Measurements from ENCODE around the gene IL20RB. TPM values are rescaled to one million over a fixed set of nuclear protein-coding genes. Genes with fewer than 3 reads are reported as not detected.
"Not testable (repeated sequence)": the region's sequence is repeated elsewhere in the genome, so short reads cannot be mapped to it uniquely, and the experiment has no call there.

Gene IL20RB
- total RNA-seq, 2 donors from 2014 or later: 3.2 to 4.2 TPM

DNA sequence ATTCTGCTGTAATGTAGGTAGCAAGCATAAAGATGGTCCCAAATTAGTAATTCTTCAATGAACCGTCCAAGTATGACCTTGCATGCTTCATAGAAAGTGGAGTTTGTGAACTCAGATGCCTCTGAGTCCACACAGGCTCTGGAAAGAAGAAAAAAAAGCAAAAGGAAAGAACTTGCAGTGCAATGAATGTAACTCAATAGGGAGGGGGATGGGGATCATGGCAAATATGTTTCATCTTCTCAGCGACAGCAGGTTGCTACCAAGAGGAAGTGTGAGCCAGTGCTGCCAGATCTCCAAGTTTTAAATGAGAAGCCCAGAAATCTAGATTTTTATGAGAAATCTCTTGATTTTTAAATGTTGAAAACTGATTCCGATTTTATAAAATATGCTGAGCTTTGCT lies 50.3 kb downstream of the IL20RB start:
- no peaks in the 10 kb centered on the region for H3K36me3 Mint-ChIP-seq (ENCODE audit: low read depth)
- H3K27me3 Mint-ChIP-seq: peaks cover 7% of the 10 kb centered on the region
- no peak overlapping the region for H3K4me3 Mint-ChIP-seq
- ATAC-seq (no peak), DNase-seq (no peak)
- H3K27ac Mint-ChIP-seq: no peak overlapping the region
- no peaks in the 10 kb centered on the region for H3K9me3 ChIP-seq (ENCODE audit: control insufficient read depth, low read length, poor library complexity, severe bottlenecking)
- peaks cover 3% of the 10 kb centered on the region for H3K4me1 Mint-ChIP-seq

DNA sequence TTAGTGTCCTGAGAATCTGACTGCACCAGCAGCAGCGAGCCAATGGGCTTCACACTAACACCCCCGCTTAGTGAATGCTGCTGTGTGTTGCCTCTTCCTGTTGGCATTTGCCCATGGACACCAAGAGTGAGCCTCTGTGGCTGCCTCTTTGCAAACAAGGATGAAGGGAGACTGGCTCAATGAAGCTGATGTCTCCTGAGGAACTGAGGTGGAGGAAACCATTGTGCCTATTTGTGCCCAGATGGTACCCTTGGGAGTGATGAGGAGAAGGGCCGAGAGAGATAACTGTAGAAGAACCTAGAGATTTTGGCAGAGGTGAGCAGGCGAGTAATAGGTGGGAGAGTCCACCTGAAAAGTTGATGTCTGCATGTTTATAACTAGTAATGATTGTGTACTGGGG lies 51.2 kb downstream of the IL20RB start:
- Mint-ChIP-seq H3K36me3 (ENCODE audit: low read depth) (no peaks in the 10 kb centered on the region), H3K27me3 (peaks cover 11% of the 10 kb centered on the region), H3K4me3 (no peak overlapping the region), H3K27ac (no peak overlapping the region), H3K4me1 (peaks cover 6% of the 10 kb centered on the region)
- DNase-seq (no peak), ATAC-seq (no peak)
- H3K9me3 ChIP-seq (ENCODE audit: control insufficient read depth, low read length, poor library complexity, severe bottlenecking): no peaks in the 10 kb centered on the region

DNA sequence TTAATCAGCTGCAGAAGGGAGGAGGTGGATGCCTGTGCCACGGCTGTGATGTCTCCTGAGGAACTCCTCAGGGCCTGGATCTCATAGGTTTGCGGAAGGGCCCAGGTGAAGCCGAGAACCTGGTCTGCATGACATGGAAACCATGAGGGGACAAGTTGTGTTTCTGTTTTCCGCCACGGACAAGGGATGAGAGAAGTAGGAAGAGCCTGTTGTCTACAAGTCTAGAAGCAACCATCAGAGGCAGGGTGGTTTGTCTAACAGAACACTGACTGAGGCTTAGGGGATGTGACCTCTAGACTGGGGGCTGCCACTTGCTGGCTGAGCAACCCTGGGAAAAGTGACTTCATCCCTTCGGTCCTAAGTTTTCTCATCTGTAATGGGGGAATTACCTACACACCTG lies 52.4 kb downstream of the IL20RB start:
- Mint-ChIP-seq H3K27me3 (peaks cover 11% of the 10 kb centered on the region), H3K27ac (no peak overlapping the region), H3K4me3 (no peak overlapping the region), H3K36me3 (ENCODE audit: low read depth) (no peaks in the 10 kb centered on the region), H3K4me1 (peaks cover 10% of the 10 kb centered on the region)
- H3K9me3 ChIP-seq (ENCODE audit: control insufficient read depth, low read length, poor library complexity, severe bottlenecking): no peaks in the 10 kb centered on the region
- ATAC-seq: no peak
- no peak for DNase-seq

DNA sequence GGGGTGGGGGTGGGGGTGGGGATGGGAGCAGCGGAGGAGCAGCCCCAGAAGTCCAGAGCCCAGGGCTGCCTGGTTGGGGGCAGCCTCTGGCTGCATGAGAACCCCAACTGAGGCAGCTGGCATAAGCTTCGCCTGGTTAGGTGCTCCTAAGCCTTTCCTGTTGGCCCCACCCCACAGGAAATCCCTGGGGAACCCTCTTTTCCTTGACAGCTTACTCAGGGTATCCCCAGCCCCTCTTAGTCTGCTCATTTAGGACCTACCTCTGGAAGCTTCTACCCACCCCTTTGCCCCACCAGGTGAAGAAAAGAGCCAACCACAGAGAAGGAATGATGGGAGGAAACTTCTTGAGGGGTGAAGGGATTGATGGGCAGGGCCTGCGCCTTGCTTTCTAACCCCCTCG lies 53.4 kb downstream of the IL20RB start:
- Mint-ChIP-seq H3K27me3 (peaks cover 11% of the 10 kb centered on the region), H3K4me3 (no peak overlapping the region), H3K36me3 (ENCODE audit: low read depth) (no peaks in the 10 kb centered on the region), H3K27ac (peak overlapping the region; percentile 27), H3K4me1 (peaks cover 10% of the 10 kb centered on the region)
- H3K9me3 ChIP-seq (ENCODE audit: control insufficient read depth, low read length, poor library complexity, severe bottlenecking): no peaks in the 10 kb centered on the region
- ATAC-seq (no peak), DNase-seq (no peak)

DNA sequence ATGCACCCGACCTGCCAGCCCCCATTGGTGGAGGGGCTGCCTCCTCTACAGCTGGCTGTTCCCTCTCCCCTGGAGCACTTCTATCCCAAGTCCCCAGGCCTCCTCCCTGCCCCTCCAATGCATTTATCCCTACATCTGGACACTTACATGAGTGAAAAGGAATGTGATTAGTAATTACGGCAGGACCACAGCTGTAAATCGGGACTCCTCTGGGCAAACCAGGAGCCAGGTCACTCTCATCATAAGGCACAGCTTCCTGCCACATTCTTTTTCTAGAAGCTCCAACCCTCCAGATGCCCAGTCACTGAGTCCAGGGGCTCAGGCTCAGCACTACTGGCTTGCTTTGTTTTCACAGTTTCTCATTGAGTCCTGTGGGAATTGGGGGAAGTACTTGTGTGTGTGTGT lies 54.3 kb downstream of the IL20RB start:
- no peaks in the 10 kb centered on the region for H3K9me3 ChIP-seq (ENCODE audit: control insufficient read depth, low read length, poor library complexity, severe bottlenecking)
- Mint-ChIP-seq H3K4me3 (no peak overlapping the region), H3K27ac (peak overlapping the region; percentile 27), H3K27me3 (peaks cover 11% of the 10 kb centered on the region), H3K4me1 (peaks cover 10% of the 10 kb centered on the region), H3K36me3 (ENCODE audit: low read depth) (no peaks in the 10 kb centered on the region)
- no peak for DNase-seq
- no peak for ATAC-seq

DNA sequence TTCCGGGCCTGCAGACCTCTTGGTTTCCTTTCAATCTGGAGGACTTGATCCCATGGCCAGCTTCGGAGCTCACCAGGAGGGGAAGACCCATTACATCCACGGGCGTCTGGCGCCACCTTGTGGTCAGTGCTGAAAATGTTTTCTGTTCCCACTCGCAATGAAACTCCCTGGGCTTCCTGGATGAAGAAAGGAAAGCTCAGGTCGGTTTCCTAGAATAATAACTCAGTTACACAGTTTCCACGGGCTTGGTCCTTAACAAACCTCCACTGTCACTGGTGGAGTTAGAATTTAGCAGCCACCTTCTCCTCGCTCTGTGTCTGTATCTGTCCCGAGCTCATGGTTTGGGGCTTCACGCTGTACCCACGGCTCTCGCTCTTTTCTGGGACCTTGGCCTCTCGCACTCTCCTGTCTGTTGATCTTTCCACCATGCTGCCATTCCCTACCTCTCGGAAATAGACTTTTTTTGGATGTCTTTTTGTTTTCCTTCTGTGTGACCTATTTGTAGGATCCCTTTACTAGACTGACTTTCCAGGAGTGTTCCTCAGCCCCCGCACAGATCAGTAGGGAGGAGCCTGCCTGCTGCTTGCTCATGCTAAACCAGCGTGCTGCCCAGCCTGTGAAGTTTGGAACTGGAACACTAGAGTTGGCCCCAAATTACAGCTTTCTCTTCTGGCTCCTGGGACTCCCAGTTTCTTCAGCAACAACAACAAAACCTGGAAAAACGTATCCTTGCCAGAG lies 56.3 kb downstream of the IL20RB start:
- H3K27me3 Mint-ChIP-seq: peaks cover 7% of the 10 kb centered on the region
- H3K36me3 Mint-ChIP-seq (ENCODE audit: low read depth): no peaks in the 10 kb centered on the region
- H3K9me3 ChIP-seq (ENCODE audit: control insufficient read depth, low read length, poor library complexity, severe bottlenecking): no peaks in the 10 kb centered on the region
- H3K4me3 Mint-ChIP-seq: peak overlapping the region; percentile 84
- ATAC-seq: peak; percentile 91
- DNase-seq: peak; percentile 69 to 81 (median 73)
- H3K4me1 Mint-ChIP-seq: peaks cover 10% of the 10 kb centered on the region
- peak overlapping the region; percentile 83 for H3K27ac Mint-ChIP-seq

DNA sequence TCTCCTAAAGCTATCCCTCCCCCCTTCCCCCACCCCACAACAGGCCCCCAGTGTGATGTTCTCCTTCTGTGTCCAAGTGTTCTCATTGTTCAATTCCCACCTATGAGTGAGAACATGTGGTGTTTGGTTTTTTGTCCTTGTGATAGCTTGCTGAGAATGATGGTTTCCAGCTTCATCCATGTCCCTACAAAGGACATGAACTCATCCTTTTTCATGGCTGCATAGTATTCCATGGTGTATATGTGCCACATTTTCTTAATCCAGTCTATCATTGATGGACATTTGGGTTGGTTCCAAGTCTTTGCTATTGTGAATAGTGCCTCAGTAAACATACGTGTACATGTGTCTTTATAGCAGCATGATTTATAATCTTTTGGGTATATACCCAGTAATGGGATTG lies 59.5 kb downstream of the IL20RB start:
- not testable (repeated sequence) for DNase-seq; H3K4me3 Mint-ChIP-seq; ATAC-seq; H3K36me3 Mint-ChIP-seq (ENCODE audit: low read depth); H3K27ac Mint-ChIP-seq; H3K9me3 ChIP-seq (ENCODE audit: control insufficient read depth, low read length, poor library complexity, severe bottlenecking); H3K4me1 Mint-ChIP-seq
- H3K27me3 Mint-ChIP-seq: peaks cover 25% of the 10 kb centered on the region

DNA sequence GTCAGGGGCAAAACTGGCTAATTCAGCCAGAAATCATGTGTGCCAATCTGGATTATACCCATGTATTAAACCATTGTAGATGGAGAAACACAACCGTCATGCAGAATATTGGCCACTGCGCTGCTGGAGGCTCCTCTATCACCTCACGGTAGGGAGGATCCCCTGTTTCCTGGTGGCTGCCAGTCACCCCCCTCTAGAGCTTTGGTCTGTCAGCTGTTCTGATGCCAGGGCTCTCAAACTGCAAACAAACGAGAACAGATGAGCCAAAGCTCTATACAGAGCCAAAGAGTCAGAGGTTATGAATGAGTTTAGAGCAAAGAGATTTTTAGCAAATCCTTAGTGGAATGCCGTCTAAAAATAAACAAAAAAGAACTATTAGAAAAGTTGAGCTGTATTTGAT lies 62.5 kb downstream of the IL20RB start:
- Mint-ChIP-seq H3K4me3 (no peak overlapping the region), H3K36me3 (ENCODE audit: low read depth) (peaks cover 6% of the 10 kb centered on the region), H3K27ac (no peak overlapping the region), H3K27me3 (peaks cover 35% of the 10 kb centered on the region), H3K4me1 (no peaks in the 10 kb centered on the region)
- ATAC-seq (no peak), DNase-seq (no peak)
- no peaks in the 10 kb centered on the region for H3K9me3 ChIP-seq (ENCODE audit: control insufficient read depth, low read length, poor library complexity, severe bottlenecking)

DNA sequence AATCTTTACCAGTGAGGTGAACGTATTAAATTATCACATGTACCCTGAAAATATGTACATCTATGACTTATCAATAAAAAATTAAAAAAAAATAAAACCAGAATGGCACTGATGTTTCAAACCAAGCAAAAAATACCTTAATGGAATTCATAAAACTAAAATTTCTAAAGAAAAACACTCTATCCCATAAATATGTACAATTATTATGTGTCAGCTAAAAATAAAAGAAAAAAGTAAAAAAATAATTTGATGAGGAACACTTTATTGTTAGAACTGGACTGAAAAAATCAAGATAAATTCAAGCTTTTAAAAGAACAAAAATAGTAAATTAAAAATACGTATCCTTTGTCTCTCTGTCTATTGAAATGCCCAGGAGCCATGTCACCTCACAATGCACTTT lies 63.1 kb downstream of the IL20RB start:
- peaks cover 6% of the 10 kb centered on the region for H3K36me3 Mint-ChIP-seq (ENCODE audit: low read depth)
- DNase-seq (no peak), ATAC-seq (no peak)
- H3K4me1 Mint-ChIP-seq: no peaks in the 10 kb centered on the region
- H3K4me3 Mint-ChIP-seq: no peak overlapping the region
- H3K9me3 ChIP-seq (ENCODE audit: control insufficient read depth, low read length, poor library complexity, severe bottlenecking): no peaks in the 10 kb centered on the region
- H3K27ac Mint-ChIP-seq: no peak overlapping the region
- H3K27me3 Mint-ChIP-seq: peaks cover 38% of the 10 kb centered on the region

DNA sequence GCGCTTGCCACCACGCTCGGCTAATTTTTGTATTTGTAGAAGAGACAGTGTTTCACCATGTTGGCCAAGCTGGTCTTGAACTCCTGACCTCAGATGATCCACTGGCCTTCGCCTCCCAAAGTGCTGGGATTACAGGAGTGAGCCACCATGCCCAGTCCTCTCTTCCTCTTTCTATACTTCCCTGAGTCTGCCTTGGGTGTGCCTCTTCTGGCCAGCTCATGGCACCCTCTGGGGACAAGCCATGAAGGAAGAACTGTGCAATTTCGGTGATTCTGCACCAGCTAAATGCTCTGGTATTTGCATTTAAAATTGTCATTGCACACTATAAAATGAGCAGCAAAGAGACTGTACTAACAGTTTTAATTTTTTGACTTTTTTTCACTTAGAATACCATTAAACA lies 66.6 kb downstream of the IL20RB start:
- H3K27ac Mint-ChIP-seq: no peak overlapping the region
- DNase-seq (no peak), ATAC-seq (no peak)
- no peaks in the 10 kb centered on the region for H3K4me1 Mint-ChIP-seq
- H3K4me3 Mint-ChIP-seq: no peak overlapping the region
- peaks cover 6% of the 10 kb centered on the region for H3K36me3 Mint-ChIP-seq (ENCODE audit: low read depth)
- H3K9me3 ChIP-seq (ENCODE audit: control insufficient read depth, low read length, poor library complexity, severe bottlenecking): no peaks in the 10 kb centered on the region
- peaks cover 56% of the 10 kb centered on the region for H3K27me3 Mint-ChIP-seq

DNA sequence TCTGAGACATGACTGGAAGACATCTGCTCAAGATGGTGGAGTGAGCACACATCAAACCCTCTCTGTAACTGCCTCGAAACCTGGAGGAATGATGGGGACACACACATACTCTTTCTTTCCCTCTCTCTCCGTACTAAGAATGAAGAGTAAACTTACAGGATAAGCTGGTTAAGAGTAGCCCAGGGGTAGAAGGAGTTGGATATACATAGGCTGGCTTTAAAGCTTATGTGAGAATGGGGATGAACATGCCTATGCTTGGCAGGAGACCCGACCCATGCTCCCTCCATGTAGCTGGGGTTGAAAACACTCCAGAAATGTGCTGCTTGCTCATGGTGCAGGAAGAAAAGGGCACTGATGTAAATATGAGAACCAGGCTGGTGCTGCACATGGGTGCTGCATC lies 68.9 kb downstream of the IL20RB start:
- H3K27me3 Mint-ChIP-seq: peaks cover 53% of the 10 kb centered on the region
- no peak overlapping the region for H3K4me3 Mint-ChIP-seq
- no peak overlapping the region for H3K27ac Mint-ChIP-seq
- DNase-seq (no peak), ATAC-seq (no peak)
- H3K36me3 Mint-ChIP-seq (ENCODE audit: low read depth): peaks cover 3% of the 10 kb centered on the region
- H3K9me3 ChIP-seq (ENCODE audit: control insufficient read depth, low read length, poor library complexity, severe bottlenecking): no peaks in the 10 kb centered on the region
- H3K4me1 Mint-ChIP-seq: no peaks in the 10 kb centered on the region

DNA sequence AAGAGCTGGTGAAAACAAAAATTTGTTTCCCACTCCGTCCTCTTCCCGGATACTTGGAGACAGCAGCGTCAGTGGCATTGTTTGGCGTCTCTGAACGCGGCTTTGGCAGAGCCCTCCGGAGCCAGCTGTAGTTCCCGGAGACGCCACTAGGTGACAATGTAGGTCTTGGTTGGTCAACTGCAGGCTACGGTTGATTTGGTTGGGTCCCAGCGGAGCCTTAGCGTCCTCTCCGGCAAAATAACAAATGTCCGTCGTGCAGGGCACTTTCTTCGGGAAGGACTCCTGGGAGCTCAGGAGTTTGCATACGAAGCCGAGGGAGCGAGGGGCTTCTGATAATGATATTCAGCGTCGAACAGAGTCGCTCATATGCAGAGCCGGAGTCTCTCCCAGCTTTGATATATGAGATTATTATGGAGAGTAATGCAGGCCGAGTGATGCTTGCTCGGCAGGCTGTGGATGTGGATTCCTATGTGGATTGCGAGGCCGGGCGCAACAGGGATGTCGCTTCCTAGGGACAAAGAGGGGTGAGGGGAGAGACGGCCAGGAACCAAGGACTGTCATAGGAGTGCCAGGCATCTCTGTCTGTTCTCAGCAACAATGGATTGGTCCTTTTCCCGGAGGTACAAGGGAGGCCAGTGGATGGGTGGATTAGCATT lies 74.8 kb downstream of the IL20RB start:
- Mint-ChIP-seq H3K36me3 (ENCODE audit: low read depth) (peaks cover 4% of the 10 kb centered on the region), H3K27ac (peak overlapping the region; percentile 76), H3K27me3 (peaks cover 59% of the 10 kb centered on the region), H3K4me3 (peak overlapping the region; percentile 90), H3K4me1 (peaks cover 8% of the 10 kb centered on the region)
- DNase-seq (peak; percentile 60 to 76 (median 60)), ATAC-seq (peak; percentile 84)
- no peaks in the 10 kb centered on the region for H3K9me3 ChIP-seq (ENCODE audit: control insufficient read depth, low read length, poor library complexity, severe bottlenecking)

DNA sequence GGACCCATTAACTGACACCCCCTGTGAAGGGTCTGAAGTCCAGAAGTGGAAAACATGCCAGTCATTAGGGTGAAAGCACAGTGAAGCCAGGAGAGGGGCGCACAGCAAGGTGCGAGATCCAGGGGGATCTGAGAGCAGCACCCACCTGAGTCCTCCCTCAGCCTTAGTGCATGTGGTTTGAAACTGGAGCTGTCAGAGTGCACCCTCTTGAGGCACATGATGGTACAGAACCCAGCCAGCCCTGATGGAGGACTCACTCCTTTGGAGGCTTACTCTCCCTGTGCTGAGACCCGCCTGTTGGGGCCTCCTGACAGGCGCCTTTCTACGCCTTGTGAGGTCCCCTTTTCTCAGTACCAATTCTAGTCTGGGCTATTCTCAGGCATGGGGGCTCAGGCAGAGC lies 77.8 kb downstream of the IL20RB start:
- Mint-ChIP-seq H3K4me1 (peaks cover 8% of the 10 kb centered on the region), H3K36me3 (ENCODE audit: low read depth) (peaks cover 6% of the 10 kb centered on the region), H3K27me3 (peaks cover 40% of the 10 kb centered on the region), H3K4me3 (no peak overlapping the region), H3K27ac (no peak overlapping the region)
- H3K9me3 ChIP-seq (ENCODE audit: control insufficient read depth, low read length, poor library complexity, severe bottlenecking): no peaks in the 10 kb centered on the region
- DNase-seq: no peak
- ATAC-seq: no peak

DNA sequence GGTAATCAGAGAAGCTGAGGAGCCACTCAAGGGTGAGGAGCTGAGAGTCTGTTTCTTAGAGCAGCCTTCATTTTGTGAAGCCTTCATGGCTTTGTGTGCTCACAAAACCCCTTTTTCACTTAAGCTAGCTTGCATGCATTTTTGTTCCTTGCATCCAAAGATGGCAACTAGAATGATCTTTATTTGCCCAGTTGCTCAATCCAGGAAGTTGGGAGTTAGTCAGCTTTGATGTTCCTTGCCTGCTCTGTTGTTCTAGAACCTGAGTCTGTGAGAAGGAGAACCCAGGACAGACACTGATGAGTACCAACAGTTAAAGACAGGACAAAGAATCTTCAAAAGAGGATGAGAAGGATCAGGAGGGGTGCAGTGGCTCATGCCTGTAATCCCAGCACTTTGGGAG lies 81.8 kb downstream of the IL20RB start:
- Mint-ChIP-seq H3K4me1 (no peaks in the 10 kb centered on the region), H3K4me3 (no peak overlapping the region)

More for the DNA sequence above, 81.8 kb downstream of the IL20RB start:
- ATAC-seq (no peak), DNase-seq (no peak)
- H3K36me3 Mint-ChIP-seq (ENCODE audit: low read depth): peaks cover 2% of the 10 kb centered on the region
- no peak overlapping the region for H3K27ac Mint-ChIP-seq
- H3K27me3 Mint-ChIP-seq: peaks cover 15% of the 10 kb centered on the region
- H3K9me3 ChIP-seq (ENCODE audit: control insufficient read depth, low read length, poor library complexity, severe bottlenecking): no peaks in the 10 kb centered on the region
